ENCODE results near the gene GRPEL2. TPM values are rescaled to one million over a fixed set of nuclear protein-coding genes. Genes with fewer than 3 reads are reported as not detected.

The GRPEL2 gene
- total and polyA plus RNA-seq, 2 of the 8 experiments (the other 6 are each of a cell fraction or from before 2014, with no cell fraction given): 11.2 to 52.2 TPM

DNA sequence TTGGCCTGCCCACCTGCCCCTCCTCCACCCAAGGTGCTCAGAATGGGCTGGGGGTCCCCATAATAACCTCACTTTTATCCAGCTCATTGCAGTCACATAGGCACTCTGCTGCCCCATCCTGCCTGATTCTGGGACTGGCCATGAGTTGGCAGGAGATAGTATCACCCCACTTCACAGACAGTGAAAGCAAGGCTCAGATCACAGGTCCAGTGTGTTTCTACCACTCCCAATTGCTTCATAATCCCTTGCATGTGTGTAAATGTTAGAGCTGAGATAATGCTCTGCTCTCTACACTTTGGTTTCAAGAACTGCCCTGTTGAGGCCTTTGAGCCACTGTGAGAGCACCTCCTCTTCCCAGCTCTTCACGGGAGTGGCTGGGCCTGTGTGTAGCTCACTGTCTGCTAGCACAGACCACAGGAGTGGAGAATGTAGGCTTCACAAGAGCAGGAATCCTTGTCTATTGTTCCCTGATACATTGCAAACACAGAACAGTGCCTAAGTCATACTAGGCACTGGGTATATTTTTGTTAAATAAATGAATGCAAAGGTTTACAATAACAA, 20.9 kb downstream of the GRPEL2 start (continued):
- TF ChIP-seq KDM4A (IDR thresholded peaks at IDR 0.05; ENCODE audit: low read depth, low read length, severe bottlenecking) (no peak), SIRT6 (IDR thresholded peaks at IDR 0.05; ENCODE audit: low read length) (no peak), RFX5 (IDR thresholded peaks at IDR 0.05; ENCODE audit: borderline replicate concordance, low read depth, low read length) (no peak), KDM5A (IDR thresholded peaks at IDR 0.05; ENCODE audit: low read length) (no peak), RAD21 (IDR thresholded peaks at IDR 0.05 in 1 of 2, conservative IDR thresholded peaks at IDR 0.05 in 1 of 2; ENCODE audit: low read depth in 2 of 2, low read length in 2 of 2) (no peak)
- TF ChIP-seq, protein P1, sequence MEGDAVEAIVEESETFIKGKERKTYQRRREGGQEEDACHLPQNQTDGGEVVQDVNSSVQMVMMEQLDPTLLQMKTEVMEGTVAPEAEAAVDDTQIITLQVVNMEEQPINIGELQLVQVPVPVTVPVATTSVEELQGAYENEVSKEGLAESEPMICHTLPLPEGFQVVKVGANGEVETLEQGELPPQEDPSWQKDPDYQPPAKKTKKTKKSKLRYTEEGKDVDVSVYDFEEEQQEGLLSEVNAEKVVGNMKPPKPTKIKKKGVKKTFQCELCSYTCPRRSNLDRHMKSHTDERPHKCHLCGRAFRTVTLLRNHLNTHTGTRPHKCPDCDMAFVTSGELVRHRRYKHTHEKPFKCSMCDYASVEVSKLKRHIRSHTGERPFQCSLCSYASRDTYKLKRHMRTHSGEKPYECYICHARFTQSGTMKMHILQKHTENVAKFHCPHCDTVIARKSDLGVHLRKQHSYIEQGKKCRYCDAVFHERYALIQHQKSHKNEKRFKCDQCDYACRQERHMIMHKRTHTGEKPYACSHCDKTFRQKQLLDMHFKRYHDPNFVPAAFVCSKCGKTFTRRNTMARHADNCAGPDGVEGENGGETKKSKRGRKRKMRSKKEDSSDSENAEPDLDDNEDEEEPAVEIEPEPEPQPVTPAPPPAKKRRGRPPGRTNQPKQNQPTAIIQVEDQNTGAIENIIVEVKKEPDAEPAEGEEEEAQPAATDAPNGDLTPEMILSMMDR (IDR thresholded peaks at IDR 0.05; ENCODE audit: control extremely low read depth in 1 of 3, insufficient read depth in 1 of 3, low read depth in 1 of 3, low read length in 3 of 3): no peak

Measured in H1 (cell line).